GM10266 (cell line): ENCODE data around the gene OSTM1.

Experiments
- DNase-seq: peaks from one replicate; pipeline ENCODE4 v3.0.0; 2012; ENCODE audit errors: extremely low spot score
- CTCF ChIP-seq: IDR thresholded peaks from 2 replicates; pipeline ENCODE4 v1.5.1; 2012; ENCODE audit warnings: mild to moderate bottlenecking, low read depth; ENCODE audit not compliant: control insufficient read depth, insufficient read depth; ENCODE audit errors: missing control alignments

OSTM1 gene

GRCh38 chr6:108118810-108119768, 44.5 kb upstream of the OSTM1 start:
- peak; percentile 58 for DNase-seq
- no peak for TF ChIP-seq CTCF

- no peak for TF ChIP-seq CTCF
- DNase-seq, result no peak
These were observed 43.8 kb upstream of the OSTM1 start for GRCh38 chr6:108118359-108118724.

GRCh38 chr6:108117427-108118358, 43.2 kb upstream of the OSTM1 start:
- TF ChIP-seq CTCF, result no peak
- DNase-seq, result peak; percentile 75

GRCh38 chr6:108116546-108117426, 42.2 kb upstream of the OSTM1 start:
- no peak for DNase-seq
- TF ChIP-seq CTCF, result no peak

- TF ChIP-seq CTCF, result peak; percentile 32
- peak; percentile 60 for DNase-seq
These were observed 41.1 kb upstream of the OSTM1 start for GRCh38 chr6:108115598-108116058.

- no peak for TF ChIP-seq CTCF
- no peak for DNase-seq
These were observed 40.5 kb upstream of the OSTM1 start for GRCh38 chr6:108114841-108115597.
